ENCODE measurements around the gene MFNG. TPM values are rescaled to one million over a fixed set of nuclear protein-coding genes. Genes with fewer than 3 reads are reported as not detected.

The MFNG gene
- total RNA-seq, 1 donor from 2014 or later: 0.82 TPM

GRCh38 chr22:37476389-37477329 lies 9.5 kb downstream of the MFNG start:
- DNase-seq (ENCODE audit: extremely low spot score, unreplicated experiment): no peak
- H3K4me1 Mint-ChIP-seq (ENCODE audit: unreplicated experiment): peaks cover 4% of the 10 kb centered on the region
- TF ChIP-seq CTCF (conservative IDR thresholded peaks at IDR 0.05): no peak
- H3K27me3 Mint-ChIP-seq: peaks cover 22% of the 10 kb centered on the region
- no peaks in the 10 kb centered on the region for H3K36me3 Mint-ChIP-seq
- no peaks in the 10 kb centered on the region for H3K9me3 Mint-ChIP-seq
- no peak overlapping the region for H3K27ac Mint-ChIP-seq
- H3K4me3 Mint-ChIP-seq: no peak overlapping the region

GRCh38 chr22:37474447-37475090 lies 11.6 kb downstream of the MFNG start:
- TF ChIP-seq CTCF (conservative IDR thresholded peaks at IDR 0.05): no peak
- Mint-ChIP-seq H3K27ac (no peak overlapping the region), H3K27me3 (peaks cover 35% of the 10 kb centered on the region)

GRCh38 chr22:37473437-37473946 lies 12.7 kb downstream of the MFNG start:
- DNase-seq (ENCODE audit: extremely low spot score, unreplicated experiment): no peak
- Mint-ChIP-seq H3K36me3 (no peaks in the 10 kb centered on the region), H3K27me3 (peaks cover 40% of the 10 kb centered on the region), H3K27ac (no peak overlapping the region), H3K4me1 (ENCODE audit: unreplicated experiment) (no peaks in the 10 kb centered on the region), H3K9me3 (no peaks in the 10 kb centered on the region), H3K4me3 (no peak overlapping the region)
- TF ChIP-seq CTCF (conservative IDR thresholded peaks at IDR 0.05): no peak

More at GRCh38 chr22:37474447-37475090, 11.6 kb downstream of the MFNG start:
- H3K4me1 Mint-ChIP-seq (ENCODE audit: unreplicated experiment): no peaks in the 10 kb centered on the region
- no peak for DNase-seq (ENCODE audit: extremely low spot score, unreplicated experiment)
- H3K9me3 Mint-ChIP-seq: no peaks in the 10 kb centered on the region
- H3K4me3 Mint-ChIP-seq: no peak overlapping the region
- H3K36me3 Mint-ChIP-seq: no peaks in the 10 kb centered on the region

GRCh38 chr22:37472418-37473006 lies 13.7 kb downstream of the MFNG start:
- no peak for DNase-seq (ENCODE audit: extremely low spot score, unreplicated experiment)
- Mint-ChIP-seq H3K27me3 (peaks cover 46% of the 10 kb centered on the region), H3K4me1 (ENCODE audit: unreplicated experiment) (no peaks in the 10 kb centered on the region), H3K4me3 (no peak overlapping the region), H3K27ac (no peak overlapping the region), H3K9me3 (no peaks in the 10 kb centered on the region), H3K36me3 (no peaks in the 10 kb centered on the region)
- TF ChIP-seq CTCF (conservative IDR thresholded peaks at IDR 0.05): peak; percentile 67

GRCh38 chr22:37471727-37472417 lies 14.3 kb downstream of the MFNG start:
- no peak overlapping the region for H3K27ac Mint-ChIP-seq
- no peak overlapping the region for H3K4me3 Mint-ChIP-seq
- H3K27me3 Mint-ChIP-seq: peaks cover 52% of the 10 kb centered on the region
- DNase-seq (ENCODE audit: extremely low spot score, unreplicated experiment): no peak
- H3K36me3 Mint-ChIP-seq: no peaks in the 10 kb centered on the region
- no peaks in the 10 kb centered on the region for H3K4me1 Mint-ChIP-seq (ENCODE audit: unreplicated experiment)
- no peaks in the 10 kb centered on the region for H3K9me3 Mint-ChIP-seq
- TF ChIP-seq CTCF (conservative IDR thresholded peaks at IDR 0.05): no peak

All from type B pancreatic cell (in vitro differentiated cells).